ENCODE data around the gene GPR37L1. TPM values are rescaled to one million over a fixed set of nuclear protein-coding genes. Genes with fewer than 3 reads are reported as not detected.
"Not testable (repeated sequence)": the region's sequence is repeated elsewhere in the genome, so short reads cannot be mapped to it uniquely, and the experiment has no call there.

Gene GPR37L1
- total RNA-seq, 1 experiment from 2014 or later = under 0.01 TPM

DNA sequence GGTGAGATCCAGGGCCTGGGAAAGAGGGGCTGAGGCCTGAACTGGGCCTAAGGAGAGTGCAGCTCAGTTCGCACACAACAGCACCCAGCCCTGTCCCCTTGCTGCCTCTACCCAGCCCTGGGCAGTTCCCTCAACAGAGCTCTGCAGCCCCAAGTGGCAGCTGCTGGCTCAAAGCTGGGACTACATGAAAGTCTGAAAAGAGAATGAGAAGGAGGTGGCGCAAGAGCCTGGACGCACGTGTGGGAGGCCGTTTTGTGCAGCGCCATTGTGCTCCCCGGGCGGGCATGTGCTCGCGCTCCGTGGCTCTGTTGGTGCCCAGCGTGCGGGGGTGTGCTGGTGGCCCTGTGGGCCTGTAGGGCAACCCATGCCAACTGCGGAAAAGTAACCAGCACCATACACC lies 10.3 kb downstream of the GPR37L1 start:
- no peak for DNase-seq (ENCODE audit: low read depth)

DNA sequence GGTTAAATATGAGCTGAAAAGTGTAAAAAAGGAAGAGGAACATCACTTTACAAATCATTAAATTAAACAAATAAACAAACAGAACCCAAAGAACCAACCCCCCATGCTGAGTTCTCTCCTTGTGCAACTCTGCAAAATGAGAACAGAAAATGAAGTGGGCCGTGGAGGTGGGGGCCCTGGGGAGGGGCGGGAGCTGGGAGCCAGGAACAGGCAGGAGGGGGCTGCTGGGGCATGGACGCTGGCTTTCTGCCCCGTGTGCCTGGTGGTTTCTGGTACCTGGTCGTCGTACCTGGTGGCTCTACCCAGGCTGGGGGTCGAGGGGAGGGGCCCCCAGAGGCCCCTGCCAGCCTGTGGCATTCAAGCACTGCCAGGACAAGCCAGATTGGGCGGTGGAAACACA lies 10.8 kb downstream of the GPR37L1 start:
- DNase-seq (ENCODE audit: low read depth) = no peak

DNA sequence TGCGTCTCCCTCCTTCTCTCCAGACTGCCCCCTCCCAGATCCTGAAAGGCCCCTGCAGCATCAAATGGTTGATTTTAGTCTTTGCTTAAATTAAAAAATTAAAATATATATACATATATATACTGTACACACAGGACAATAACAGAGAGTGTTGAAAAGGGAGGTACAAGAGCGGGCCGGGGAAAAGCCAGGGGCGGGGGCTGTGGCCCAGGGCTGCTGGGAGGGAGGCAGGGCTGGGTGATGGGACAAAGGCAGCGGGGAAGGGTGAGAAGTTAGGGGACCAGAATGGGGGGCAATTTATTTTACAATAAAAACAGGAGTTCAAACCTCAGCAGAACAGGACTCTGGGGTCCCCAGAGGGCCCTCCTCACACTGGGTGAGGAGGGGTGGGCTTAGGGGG lies 11.3 kb downstream of the GPR37L1 start:
- no peak for DNase-seq (ENCODE audit: low read depth)

DNA sequence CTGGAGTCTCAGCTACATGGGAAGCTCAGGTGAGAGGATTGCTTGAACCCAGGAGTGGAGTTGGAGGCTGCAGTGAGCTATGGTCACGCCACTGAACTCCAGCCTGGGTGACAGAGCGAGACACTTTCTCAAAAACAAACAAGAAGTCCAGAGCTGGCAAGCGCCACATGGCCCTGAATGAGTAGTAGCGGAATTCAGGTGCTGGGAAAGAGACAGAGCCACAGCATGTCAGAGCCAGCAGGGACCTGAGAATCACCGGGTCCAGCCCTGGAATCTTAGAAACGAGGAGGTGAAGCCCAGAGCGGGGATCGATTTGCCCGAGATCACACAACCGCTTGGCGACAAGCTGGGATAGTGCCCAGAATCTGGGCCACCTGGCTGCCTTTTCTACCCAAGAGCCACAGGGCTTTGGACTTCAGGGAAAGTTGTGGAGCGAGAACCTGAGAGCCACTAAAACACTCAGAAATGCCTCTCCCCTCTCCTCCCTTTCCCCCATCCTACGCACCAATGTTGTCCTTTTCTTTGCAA lies 12.0 kb downstream of the GPR37L1 start:
- no peak for DNase-seq (ENCODE audit: low read depth)

DNA sequence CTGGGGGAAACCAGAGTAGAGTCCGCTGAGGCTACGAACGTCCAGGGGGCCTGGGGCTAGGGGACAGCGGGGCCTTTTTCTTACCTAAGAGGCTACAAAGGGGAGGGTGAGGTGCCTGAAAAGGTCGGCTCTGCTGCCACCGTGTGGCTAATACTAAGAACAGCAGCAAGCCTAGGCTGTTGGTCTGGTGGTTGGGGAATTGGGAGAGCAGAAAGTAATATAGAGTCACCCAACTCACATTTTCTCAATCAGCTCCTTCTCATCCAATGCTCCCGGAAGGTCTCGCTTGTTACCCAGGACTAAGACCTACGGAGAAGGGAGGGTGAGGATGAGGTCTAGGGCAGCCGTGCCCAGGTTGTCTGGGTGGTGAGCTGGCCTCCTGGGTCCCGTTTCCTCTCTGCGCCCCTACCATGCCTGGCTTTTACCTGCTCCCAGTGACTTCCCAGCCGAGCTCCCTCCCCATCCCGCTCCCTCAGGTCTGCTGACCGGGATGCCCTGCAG lies 12.6 kb downstream of the GPR37L1 start:
- DNase-seq (ENCODE audit: low read depth) = peak; percentile 73

DNA sequence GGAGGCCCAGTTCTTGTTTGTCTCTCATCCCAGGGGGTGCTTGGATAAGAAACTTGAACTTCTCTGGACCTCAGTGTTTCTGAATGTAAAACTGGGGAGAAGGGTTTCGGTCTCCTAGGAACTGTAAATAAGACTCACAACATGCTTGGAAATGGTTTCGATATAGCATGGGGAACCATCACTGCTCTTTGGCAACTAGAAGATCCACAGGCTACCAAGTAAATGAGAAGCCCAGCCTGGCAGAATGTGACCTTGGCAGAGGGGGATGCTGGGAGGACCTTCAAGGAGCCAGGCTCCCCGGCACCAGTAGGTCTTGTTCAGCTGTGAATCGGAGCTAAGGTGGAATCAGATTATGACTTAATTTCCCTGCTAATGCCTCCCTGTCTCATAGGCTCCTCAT lies 18.1 kb downstream of the GPR37L1 start:
- DNase-seq (ENCODE audit: low read depth) = no peak

DNA sequence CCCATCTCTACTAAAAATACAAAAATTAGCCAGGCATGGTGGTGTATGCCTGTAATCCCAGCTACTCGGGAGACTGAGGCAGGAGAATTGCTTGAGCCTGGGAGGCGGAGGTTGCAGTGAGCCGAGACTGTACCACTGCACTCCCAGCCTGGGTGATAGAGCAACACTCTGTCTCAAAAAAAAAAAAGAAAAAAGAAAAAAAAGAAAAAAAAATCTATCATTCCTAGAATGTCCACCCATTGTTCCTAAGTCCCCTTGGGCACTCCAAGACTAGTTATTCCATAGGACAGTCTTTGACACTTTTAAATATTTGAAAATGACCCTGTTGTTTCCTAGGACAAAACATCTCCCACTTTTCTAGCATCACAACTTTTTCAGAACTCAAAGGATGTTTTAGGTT lies 18.8 kb downstream of the GPR37L1 start:
- DNase-seq (ENCODE audit: low read depth) = not testable (repeated sequence)

DNA sequence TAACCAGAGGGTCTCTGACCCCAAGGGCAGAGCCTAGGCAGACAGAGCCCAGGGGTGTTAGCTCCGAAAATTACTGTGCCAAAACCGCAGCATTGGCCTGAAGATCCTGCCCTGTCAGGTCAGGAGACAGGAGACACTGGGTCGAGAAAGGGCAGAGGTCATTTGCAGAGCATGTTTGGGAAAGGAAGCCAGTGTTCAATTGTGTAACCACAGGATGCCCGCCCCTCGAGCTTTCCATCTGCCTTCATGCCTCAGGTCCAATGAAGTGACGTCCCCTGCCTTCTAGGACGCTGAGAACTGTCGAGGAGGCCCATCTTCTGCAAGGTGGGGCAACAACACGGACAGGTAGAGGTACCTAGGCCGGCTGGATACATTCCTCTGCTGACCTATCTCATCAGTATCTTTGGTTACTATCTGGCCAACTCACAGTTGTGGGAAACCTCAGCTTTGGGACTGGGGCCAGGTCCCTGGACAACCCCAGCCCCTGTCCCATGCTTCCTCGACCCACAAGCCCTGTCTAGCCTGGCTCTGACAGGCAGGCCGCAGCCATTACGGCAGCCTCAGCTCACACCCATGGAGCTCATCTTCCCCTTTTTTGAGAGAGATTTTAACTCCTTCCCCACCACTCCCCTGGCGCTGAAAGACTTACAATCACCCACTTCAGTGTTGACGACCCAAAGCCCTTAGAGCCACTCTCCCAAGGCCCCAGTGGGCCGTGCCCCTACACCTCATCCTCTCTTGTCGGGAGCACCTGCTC lies 20.5 kb downstream of the GPR37L1 start:
- no peak for DNase-seq (ENCODE audit: low read depth)

DNA sequence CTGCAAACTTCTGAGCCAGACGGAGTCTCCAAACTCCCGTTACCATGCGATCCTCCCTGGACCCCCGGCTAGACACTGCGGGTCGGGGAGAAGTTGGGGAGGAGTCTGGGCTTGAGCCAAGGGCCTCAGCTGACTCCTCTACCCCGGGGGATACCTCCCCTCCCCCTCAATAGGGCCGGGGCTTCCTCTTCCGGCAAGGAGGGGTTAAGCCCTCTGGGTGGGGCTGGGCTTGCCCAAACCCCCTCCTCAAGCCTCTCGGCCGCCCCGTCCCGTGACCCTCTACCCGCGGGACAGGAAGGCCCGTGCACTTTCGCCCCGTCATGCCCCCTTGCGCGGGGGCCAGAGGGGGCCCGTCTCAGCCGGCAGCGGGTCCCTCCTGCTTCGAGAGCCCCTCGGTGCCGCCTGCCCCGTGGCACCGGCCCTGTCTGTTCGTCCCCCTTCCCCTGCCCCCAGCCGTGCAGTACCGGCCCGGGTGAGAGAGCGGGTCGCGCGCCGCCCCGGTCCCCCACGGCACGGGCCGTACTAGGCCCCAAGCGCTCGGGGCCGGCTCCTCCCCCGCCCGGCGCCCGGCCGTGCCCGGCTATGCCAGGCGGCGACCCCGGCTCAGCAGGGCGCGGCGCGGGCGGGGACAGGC lies 21.2 kb downstream of the GPR37L1 start:
- no peak for DNase-seq (ENCODE audit: low read depth)

DNA sequence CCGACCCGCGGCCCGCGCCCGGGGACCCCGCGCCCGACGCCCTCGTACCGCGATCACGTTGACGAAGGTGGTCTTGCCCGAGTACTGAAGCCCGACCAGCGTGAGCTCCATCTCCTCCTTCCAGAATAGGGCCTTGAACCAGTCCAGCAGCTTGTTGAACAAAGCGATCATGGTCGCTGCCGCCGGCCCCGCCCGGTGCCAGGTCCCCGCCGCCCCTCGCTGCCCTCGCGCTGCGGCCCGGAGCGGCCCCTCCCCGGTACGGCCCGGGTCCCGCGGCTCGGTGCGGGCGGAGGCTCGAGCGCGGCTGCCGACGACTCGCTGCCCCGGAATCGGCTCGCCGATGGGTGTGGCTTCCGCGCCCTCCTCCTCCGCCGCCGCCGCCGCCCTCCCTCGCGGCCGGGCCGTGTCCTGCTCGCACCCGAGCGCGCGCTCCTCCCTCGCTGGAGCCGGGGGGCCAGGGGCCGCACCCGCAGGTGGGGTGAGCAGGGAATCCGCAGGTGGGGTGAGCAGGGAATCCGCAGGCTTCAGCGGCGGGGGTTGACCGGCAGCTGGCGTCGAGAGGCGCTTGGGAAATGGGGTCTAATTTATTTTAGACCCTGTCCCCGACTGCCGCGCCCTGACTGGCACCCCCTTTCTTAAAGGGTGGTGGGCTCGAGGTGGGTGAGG lies 21.8 kb downstream of the GPR37L1 start, which contains the start of gene ARL8A:
Gene ARL8A (minus strand): TSS at position 336 of the 666 bp plus-strand sequence. CDS start 165 bp downstream, at position 171.
- DNase-seq (ENCODE audit: low read depth) = peak; percentile 77

DNA sequence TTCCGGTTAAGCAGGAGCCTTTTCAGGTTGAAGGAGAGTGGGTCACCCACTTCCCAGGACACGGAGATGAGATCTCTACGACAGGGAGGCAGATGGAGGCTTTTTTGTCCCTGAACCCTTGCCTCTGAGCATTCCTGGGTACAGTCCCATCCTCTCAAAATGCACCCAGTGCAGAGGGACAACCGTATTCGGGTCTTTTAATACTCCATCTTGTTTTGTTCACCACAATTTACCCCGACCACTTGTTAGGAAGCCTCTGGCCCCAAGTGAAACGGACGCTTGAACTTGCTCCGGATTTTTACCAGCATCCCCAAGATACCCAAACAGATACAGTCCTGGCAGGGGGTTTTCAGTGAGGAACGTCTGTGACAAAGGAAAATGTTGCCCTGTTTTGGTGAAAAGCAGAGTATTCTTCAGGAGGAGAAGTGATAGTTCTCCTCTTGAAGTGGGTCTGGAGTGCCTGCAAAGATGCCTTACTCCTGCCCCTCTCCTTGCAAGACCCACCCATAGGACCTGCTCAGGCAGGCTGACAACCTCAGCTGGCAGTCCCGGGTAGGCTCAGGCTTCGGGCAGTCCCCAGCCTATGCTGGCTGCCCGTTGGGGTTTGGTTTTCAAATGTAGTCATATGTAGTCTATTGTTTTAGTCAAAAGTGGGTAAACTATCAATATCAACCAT lies 22.5 kb downstream of the GPR37L1 start:
- DNase-seq (ENCODE audit: low read depth) = no peak

DNA sequence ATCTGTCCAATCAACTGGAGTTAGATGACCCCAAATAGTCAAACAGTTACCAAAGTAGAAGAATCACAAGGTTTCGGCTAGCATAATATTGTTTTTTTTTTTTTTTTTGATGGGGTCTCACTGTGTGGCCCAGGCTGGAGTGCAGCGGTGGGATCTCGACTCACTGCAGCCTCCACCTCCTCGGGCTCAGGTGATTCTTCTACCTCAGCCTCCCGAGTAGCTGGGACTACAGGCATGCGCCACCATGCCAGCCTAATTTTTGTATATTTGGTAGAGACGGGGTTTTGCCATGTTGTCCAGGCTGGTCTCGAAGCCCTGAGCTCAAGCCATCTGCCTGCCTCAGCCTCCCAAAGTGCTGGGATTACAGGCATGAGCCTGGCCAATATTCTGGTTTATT lies 23.0 kb downstream of the GPR37L1 start:
- not testable (repeated sequence) for DNase-seq (ENCODE audit: low read depth)

DNA sequence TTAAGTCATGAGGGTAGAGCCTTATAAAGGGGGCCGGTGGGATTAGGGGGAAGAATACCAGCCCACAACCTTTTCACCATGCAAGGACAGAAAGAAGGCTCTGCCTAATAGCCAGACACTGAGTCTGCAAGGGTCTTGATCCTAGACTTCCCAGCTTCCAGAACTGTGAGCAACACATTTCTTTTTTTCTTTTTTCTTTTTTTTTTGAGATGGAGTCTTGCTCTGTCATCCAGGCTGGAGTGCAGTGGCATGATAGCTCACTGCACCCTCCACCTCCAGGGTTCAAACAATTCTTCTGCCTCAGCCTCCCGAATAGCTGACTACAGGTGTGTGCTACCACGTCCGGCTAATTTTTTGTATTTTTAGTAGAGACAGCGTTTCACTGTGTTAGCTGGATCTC lies 23.6 kb downstream of the GPR37L1 start:
- no peak for DNase-seq (ENCODE audit: low read depth)

DNA sequence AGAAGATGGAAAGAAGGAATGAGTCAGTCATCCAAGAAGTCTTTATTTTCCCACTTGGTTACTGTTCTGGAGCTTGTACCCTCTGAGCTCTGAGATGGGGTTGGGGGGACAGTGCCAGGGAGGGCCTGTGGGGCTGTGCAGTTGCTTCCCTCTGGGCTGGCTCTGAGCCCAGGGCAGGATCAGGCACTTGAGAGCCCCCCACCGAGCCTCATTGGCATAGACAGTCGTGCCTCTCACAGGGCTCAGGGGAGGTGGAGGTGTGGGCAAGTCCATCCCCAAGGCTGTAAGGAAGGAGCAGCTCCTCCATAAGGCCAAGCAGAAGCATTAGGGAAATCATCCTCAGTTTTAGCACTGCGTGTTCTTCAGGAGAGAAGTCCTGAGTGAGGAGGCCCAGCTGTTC lies 24.3 kb downstream of the GPR37L1 start:
- DNase-seq (ENCODE audit: low read depth) = no peak

DNA sequence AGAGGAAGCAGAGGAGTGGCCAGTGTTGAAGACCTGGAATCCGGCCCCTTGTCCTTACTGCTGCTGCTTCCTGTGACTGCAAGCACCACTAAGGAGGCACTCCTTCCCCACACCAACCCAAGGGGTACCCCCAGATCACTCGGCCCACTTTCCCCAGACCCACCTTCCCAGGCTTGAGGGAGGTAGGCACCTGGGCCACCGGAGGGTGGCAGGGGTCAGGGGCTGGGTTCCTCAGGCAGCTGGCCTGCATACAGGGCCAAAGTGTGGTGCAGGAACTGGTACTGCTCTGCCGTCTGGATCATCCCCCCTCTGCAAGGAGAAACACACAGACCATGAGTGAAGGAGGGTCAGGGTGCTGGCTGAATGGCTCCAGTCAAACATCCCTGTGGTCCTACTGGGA lies 25.7 kb downstream of the GPR37L1 start:
- DNase-seq (ENCODE audit: low read depth) = no peak

DNA sequence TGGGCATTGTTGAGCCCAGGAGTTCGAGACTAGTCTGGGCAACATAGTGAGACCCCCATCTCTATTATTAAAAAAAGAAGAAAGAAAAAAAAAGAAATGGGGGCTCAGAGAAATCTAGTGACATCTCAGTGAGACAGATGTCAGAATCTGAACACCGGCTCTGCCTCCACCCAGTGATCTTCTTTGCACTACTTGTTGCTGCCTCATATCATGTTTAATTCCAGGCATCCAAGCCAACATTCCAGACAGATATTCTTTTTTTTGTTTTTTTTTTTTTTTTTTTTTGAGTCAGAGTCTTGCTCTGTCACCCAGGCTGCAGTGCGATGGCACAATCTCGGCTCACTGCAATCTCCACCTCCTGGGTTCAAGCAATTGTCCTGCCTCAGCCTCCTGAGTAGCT lies 26.8 kb downstream of the GPR37L1 start:
- DNase-seq (ENCODE audit: low read depth) = no peak

DNA sequence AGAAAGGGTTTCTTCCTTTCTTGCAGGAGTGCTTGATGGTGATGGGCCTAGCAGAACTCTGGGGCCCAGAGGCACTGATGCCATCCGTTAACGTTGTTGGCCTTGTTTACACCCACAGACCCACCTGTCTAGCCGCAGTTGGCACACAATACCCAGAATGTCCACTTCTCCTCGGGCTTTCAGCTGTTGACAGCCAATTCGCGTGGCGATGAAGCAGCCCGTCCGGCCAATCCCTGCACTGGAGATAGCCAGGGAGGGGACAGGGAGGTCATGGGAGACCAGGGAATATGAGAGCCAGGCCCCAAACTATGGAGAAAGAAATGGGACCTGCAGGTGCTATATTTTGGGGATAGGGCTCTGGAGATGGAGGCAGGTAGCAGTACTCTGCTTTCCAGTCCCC lies 27.5 kb downstream of the GPR37L1 start:
- DNase-seq (ENCODE audit: low read depth) = no peak

DNA sequence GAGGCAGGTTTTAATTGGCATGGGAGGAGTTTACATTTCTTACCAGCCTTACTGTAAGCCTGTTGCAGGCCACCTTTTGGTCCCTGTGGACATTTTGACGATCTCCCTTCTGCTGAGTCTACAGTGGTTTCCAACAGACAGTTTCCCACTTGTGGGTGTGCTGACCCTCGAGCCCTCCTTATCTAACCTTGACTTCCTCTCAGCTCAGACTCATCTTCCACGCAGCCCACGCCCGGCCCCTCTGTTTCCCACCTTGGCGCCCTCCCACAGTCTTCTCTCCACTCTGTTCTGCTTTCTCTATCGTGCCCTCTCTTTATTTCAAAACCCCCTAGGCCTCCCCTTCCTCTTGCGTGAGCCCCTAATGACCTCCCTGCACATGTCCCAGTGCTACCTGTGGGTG lies 27.9 kb downstream of the GPR37L1 start:
- DNase-seq (ENCODE audit: low read depth) = no peak

DNA sequence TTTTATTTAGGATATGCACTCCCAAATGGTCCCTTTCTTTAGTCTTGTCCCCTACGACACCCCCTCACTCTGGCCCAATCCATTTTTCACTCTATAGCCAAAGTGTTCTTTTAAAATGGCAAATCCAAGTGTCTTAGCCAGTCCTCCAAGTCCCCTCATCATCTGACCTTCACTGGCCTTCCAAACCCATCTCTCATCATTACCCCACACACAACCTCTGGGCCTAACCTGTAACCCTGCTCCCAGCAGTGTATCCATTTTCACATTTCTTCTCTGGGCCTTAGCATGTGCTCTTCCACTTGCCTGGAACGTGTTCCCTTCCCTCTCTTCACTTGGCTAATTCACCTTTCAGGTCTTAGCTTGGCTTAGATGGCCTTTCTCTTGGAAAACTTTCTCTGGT lies 28.3 kb downstream of the GPR37L1 start:
- no peak for DNase-seq (ENCODE audit: low read depth)

DNA sequence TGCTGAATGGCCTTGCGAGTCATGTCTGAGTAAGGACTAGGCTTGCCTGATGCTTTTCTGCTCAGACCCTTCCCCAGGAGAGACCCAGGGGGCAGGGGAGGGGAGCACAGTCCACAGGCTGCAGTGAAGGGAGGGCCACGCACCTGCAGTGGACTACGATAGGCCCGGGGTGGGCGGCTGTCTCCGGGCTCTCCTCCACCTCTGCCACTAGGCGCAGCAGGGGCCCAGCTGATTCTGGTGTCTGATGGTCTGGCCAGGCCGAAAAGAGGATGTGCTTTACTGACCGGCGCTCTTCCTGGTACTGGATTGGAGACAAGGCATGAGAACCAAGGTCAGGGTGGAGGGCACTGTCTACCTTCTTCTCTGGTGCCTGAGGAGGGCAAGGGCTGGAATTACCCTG lies 29.7 kb downstream of the GPR37L1 start:
- no peak for DNase-seq (ENCODE audit: low read depth)

DNA sequence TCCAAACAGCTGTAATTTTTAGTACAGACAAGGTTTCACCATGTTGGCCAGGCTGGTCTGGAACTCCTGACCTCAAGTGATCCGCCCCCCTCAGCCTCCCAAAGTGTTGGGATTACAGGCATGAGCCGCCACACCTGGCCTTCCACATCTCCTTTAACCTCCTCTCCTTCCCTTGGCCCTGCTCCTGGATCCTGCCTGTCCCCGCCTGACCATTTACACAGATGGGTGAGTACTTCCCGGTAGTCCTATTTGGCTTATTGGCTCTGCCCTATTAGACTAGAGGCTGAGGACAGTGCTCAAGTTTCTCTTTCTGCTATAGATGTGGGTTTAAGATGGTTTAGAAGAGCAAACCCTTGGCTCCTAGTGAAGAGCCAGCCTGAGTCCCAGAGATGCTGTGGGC lies 30.6 kb downstream of the GPR37L1 start:
- DNase-seq (ENCODE audit: low read depth) = no peak
